KBM-7 (cell line): Measurements from ENCODE around the gene CYSRT1.
"Not testable (repeated sequence)": the region's sequence is repeated elsewhere in the genome, so short reads cannot be mapped to it uniquely, and the experiment has no call there.

Experiments
- DNase-seq: peaks from one replicate; pipeline ENCODE4 v3.0.0-alpha.2; 2015
- in situ Hi-C: fragments of 300-500 bp; cut with MboI; formaldehyde crosslinking; loops from 2 replicates; pipeline ENCODE4 v1.14.3; 2020; ENCODE audit warnings: low sequenced_read_pairs, low pct_unique_long_range_greater_than_20kb, mixed read lengths

CYSRT1 gene

DNA sequence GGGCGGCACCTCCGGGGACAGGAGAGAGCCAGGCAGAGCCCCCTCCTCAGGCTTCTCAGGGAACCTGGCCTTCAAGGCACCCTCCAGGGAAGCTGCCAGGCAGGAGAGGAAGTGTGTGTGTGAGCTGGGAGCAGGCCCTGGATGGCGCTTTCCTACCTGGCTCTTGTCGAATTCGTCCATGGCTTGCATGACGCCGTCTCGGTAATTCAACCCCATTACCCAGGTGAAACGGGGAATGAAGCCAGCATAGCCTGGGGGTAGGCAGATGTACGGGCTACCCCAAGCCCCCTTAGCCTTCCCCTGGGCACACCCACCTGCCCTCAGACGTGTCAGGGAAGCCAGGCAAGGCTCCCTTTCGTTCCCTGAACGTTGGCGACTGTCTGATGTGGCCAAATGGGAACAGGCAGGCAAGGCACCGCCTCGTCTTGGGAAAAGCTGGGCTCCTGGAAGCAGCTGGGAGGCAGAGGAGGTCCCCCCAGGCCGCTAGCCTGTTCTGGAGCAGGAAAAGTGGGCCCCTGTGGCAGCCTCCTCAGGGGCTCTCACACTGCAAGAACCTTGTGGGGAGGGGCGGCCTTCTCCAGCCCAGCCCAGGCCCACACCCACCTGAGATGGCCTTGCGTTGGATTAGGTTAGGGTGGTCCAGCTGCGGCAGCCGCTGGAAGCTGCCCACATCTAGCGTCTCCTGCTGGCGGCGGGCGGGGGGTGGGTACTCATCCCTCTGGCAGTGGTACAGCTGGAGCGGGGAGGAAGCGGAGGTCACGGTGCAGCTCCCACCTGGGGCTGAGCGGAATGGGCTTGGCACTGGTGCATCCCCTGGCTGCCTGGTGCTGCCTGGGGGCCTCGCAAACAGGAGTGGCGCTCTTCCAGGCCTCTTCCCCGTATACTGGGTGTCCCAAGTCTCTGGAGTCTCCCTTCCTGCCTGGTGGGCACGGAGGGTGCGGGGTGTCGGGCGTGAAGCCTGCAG, 19.8 kb downstream of the CYSRT1 start:
- in situ Hi-C loops = no loop called here
- no peak for DNase-seq

DNA sequence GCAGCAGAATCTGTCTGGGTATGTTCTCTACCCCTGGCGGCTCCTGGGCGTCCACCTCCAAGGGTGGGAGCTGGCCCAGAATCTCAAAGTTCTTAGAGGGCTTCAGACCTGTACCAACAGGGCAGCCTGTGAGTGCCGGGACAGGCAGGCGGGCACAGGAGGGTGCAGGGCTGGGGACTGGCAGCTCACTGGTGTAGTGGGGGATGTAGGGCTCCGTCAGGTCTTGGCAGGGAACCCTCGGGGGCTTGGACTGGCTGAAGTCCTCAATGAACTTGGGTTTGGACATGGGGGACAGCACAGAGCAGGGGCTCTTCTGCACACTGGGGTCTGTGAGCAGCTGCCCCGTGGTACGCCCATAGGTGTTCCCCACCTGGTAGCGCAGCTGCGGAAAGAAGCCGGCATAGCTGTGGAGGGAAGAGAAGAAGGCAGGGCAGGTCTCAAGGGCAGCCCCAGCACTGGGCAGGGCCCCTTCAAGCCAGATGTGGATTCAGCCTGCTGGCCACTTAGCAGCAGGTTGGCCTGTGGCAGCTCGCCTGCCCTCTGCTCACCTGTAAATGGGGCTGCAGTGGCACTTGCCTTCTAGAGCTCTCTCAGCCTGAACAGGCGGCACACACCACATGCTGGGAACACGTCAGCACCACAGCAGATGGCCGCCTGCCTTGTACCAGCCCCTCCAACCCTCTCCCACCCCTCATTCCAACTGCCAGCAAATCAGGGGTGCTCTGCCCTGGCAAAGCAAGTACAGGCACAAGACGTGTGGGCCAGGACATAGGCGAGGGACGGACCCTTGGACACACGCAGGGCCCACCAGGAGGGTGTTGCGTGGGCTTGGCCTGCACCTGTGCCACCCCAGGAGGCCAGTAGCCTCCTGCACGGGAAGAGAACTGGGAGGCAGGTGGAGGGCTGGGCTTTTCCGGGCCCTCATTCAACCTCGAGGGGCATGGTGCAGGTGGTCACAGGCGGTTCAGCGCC, 20.8 kb downstream of the CYSRT1 start:
- in situ Hi-C loops = no loop called here
- no peak for DNase-seq

DNA sequence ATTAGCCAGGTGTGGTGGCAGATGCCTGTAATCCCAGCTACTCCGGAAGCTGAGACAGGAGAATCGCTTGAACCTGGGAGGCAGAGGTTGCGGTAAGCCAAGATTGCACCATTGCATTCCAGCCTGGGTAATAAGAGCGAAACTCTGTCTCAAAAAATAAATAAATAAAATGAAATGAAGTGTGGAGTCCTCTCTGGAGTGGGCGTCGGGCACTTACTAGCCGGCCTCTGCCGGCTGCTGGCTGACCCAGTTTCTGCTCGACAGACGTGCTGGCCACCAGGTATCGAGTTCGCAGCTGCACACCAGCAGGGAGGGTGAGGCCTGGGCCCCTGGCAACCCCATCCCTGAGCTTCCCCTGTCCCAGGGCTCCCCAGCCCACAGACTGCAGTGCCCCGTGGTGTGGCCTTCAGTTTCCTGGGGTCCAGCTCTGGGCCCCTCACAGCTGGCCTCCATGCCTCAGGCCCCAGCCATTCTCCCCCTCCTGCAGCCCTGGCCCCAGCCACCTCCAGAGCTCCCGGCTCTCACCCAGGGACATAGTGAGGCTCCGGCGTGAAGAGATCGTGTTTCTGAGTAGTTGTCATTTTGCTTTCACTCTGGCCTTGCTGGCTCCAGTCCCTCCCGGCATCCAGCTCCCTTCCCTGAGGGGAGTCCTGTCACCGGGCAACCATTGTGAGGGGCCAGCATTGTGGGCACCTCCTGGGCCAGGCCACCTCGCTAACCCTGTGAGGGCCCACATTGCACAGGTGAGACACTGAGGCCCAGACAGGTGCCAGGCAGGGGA, 22.4 kb downstream of the CYSRT1 start:
- in situ Hi-C loops = no loop called here
- DNase-seq = no peak

DNA sequence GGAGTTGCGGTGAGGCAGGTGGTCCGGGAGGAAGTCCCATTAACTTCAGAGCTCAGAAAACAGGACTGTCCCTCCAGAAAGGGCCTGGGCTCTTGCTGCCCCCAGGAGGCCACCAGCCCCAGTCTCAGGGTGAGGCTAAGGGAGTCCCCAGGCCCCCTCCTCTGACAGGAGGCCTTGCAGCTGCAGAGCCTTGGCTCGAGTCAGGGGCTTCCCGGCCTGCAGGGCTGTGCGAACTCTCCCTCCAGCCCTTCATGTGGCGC, 22.9 kb downstream of the CYSRT1 start:
- in situ Hi-C loops = no loop called here
- DNase-seq = no peak

DNA sequence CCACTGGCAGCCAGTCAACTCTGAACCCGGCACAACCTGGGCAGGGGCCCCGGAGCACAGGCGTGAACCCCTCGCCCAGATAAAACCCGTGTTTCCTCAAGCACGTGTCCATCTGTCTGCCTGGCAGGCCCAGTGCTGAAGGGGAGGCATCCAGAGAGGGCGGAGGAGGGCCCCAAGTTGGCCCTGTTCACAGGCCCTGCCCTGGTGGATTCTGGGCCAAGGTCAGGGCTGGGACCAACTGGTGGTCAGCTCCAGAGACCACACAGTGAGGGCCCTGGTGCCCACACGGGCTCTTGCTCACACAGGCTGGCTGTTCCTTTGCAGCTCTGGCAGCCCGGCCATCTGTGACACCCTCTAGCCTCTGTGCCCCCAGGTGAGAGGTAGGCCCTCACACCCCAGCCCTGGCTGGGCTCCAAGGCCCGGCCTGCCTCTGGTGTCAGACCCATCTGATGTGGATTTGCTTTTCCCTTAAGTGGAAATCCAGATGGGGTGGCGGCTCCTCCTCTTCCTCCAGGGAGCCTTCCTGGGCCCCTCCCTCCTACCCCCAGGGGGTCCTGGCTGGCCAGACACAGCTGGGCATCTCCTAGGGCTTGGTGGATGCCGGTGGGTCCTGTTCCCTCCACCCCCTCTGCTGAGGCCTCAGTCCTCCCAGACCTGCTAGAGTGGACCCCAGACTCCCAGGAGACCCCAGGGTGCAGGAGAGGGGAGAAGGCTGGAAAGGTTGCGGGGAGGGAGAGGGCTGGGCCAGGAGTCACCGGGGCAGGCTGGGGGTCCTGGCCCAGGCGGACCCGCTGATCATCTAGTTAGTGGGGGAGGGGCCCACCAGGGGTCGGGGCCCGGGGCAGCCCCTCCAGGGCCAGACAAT, 25.6 kb downstream of the CYSRT1 start:
- in situ Hi-C loops = no loop called here
- no peak for DNase-seq

DNA sequence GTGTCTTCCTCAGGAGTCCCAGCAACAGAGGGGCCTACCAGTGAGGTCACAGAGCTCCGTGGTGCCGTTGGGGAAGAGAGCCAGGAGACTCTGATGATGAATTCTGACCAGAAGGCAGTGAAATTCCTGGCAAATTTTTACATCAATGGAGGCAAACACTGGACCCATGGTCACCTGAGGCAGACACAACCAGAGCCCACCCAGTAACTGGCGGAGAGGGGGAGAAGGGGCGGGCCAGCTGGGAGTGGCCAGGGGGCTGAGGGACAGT, 26.2 kb downstream of the CYSRT1 start, which contains the start of gene STPG3:
Gene STPG3 (plus strand): TSS at position 93 of the 268 bp plus-strand sequence. CDS start 1 bp downstream, at position 94.
- in situ Hi-C loops = no loop called here
- DNase-seq = no peak

DNA sequence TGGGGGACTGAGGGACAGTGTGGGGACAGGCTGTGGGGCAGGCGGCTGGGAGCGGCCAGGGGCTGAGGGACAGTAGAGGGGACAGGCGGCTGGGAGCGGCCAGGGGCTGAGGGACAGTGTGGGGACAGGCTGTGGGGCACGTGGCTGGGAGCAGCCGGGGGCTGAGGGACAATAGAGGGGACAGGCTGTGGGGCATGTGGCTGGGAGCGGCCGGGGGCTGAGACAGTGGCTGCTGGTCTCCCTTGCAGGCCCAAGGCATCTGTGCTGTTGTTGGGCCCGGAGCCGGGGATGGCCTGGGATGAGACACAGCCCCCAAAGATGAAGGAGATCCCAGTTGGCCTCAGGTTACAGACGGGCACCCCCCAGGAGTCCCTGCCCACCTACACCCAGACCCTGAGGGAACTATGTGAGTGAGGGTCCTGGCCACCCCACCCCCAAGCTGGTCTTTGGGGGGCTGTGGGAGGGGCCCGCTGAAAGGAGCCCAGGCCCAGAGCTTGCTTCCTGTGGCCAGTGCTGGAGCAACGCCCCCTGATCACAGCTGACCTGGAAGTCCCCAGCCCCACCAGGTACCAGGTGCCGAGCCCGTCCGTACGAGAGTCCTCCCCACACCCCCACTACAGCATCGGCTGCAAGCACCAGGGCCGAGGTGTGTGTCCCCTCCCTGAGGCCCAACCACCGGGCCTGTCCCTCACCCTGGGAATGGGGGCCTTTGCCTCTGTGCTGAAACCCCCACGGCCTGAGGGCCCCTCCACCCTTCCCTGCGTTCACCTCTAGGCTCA, 26.7 kb downstream of the CYSRT1 start:
- DNase-seq = no peak
- in situ Hi-C loops = no loop called here

GRCh38 chr9:137252555-137253506, 27.9 kb downstream of the CYSRT1 start:
- DNase-seq = no peak
- in situ Hi-C loops = no loop called here

DNA sequence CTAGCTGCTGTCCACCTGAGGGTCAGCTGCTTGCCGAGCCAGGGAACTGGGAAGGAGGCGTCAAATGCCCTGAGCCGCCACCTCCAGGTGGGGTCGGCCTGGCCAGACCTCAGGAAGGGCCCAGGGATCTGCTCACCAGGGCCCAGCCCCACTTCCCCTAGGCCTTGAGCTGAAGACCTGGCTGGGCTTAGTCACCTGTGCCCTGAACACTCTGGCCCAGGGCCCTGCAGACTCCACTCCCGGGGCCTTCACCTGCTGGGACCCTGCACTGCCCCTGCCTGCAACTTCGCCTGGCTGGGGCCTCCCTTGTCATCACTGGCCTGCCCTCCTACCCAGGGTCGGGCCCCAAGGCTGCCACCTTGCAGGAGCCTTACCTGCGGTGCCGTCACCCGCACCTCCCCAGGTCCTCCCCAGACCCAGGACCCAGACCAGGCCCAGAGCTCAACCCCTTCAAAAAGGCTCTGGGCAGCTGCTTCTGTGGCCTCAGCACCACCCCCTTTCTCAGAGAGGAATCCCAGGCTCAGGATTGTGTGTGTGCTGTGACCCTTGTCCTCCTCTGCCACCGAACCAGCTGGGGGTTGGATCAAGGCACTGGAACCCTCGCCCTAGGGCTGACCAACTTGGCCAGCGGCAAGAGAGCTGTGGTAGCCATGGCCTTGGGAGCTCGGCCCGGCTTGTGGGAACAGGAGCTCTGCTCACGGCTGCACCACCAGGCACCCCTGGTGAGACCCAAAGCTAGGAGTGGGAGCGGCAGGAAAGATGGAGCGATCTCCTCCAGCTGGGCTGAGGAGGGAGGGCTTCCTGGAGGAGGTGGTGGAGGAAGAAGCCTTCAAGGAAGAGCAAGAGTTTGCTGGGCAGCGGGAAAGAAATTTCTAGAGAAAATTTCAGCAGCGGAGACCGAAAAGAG, 29.0 kb downstream of the CYSRT1 start:
- in situ Hi-C loops = no loop called here
- no peak for DNase-seq

DNA sequence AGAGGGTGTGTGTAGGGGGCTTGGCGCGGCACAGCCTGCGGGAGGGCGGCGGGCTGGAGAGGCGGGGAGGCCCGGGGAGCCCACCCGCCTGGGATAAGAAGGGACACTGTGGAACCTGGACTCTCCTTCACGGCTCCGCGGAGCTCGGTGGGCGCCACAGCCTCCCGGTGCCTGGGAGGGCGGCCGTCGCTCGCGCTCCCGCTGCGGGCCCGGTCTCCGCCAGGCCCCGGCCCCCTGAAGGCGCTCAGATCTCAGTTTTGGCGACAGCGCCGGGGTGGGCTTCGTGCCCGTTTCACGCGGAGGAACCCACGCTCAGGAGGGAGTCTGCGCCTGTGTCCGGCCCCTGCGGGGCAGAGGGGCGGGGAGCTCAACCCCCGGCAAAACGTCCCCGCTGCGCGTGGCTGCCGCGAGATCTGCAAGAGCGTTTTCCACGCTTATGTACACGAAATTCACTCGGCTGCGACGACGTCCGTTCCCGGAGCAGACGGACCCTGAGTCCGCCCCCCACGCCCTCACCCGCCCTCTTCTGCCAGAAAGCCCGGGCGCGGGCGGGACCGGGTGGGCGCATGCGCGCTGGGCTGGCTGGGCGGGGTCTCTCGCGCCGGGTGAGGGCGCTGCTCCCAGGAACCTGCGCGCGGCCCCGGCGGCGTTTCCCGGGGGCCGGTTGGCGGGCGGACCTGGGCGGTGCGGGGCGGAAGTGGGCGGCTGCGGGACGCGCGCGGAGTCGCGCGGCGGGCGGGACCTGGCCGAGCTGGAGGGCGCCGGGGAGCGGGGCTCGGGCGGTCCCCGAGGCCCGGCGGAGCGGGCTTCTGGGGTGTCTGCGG, 29.9 kb downstream of the CYSRT1 start, which contains the start of gene NELFB:
Gene NELFB (plus strand): TSS at position 704 of the 824 bp plus-strand sequence.
- peak; percentile 89 for DNase-seq
- in situ Hi-C loops = no loop called here

DNA sequence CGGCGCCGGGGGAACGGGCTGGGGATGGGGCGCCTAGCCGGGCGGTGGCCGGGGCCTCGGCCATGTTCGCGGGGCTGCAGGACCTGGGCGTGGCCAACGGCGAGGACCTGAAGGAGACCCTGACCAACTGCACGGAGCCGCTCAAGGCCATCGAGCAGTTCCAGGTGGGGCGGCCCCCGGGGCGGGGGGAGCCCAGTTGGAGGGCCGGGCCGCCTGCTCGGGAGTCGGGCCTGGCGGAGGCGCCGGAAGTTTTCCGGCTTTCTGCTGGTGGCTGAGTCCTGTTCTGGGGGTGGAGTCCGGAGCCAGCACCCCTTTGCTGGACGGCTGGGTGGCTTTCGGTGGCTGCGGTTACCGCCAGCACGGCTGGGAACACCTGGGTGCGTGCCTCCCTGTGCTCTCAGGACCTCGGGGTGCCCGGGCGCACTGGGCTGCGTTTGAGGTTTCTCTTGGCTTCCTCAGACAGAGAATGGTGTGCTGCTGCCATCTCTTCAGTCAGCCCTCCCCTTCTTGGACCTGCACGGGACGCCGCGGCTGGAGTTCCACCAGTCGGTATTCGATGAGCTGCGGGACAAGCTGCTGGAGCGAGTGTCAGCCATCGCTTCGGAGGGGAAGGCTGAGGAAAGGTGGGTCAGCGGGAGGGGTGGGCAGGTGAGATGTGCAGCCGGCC, 30.6 kb downstream of the CYSRT1 start:
- in situ Hi-C loops = no loop called here
- peak; percentile 45 for DNase-seq

GRCh38 chr9:137256362-137256761, 31.4 kb downstream of the CYSRT1 start:
- in situ Hi-C loops = no loop called here
- DNase-seq = no peak

- DNase-seq = no peak
- in situ Hi-C loops = no loop called here
These were observed 31.9 kb downstream of the CYSRT1 start for GRCh38 chr9:137256856-137257255.

DNA sequence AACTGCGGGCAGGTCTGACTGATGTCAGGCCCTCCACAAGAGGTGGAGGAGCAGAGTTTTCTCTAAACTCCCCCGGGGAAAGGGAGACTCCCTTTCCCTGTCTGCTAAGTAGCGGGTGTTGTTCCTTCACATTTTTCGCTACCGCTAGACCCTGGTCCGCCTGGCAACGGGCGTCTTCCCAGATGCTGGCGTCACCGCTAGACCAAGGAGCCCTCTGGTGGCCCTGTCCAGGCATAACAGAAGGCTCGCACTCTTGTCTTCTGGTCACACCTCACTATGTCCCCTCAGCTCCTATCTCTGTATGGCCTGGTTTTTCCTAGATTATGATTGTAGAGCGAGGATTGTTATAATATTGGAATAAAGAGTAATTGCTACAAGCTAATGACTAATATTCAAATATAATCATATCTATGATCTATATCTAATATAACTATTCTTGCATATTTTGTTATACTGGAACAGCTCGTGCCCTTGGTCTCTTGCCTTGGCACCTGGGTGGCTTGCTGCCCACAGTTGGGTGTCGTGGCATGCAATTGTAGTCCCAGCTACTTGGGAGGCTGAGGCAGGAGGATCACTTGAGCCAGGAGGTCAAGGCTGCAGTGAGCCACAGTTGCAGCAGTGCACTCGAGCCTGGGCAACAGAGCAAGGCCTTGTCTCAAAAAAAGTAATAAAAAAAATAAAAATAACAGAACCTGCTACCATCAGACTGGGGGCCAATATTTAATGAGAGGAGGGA, 37.4 kb downstream of the CYSRT1 start:
- DNase-seq, in situ Hi-C loops: not testable (repeated sequence)
